Measurements from ENCODE around the gene KRTAP12-2.

KRTAP12-2 gene

GRCh38 chr21:44666401-44667320, at the start of gene KRTAP12-2:
TSS of gene KRTAP12-2 (minus strand) at chr21:44666927. CDS start at chr21:44666886, 41 bp downstream.
- no peak for DNase-seq

- DNase-seq, result no peak
Measured at GRCh38 chr21:44714905-44715304, 48.2 kb upstream of the KRTAP12-2 start.

GRCh38 chr21:44713846-44714245, 47.1 kb upstream of the KRTAP12-2 start:
- DNase-seq, result no peak

GRCh38 chr21:44713130-44713529, 46.4 kb upstream of the KRTAP12-2 start:
- no peak for DNase-seq

- no peak for DNase-seq
Measured at GRCh38 chr21:44712203-44713028, 45.7 kb upstream of the KRTAP12-2 start.

- DNase-seq, result no peak
Measured at GRCh38 chr21:44711327-44712202, 44.8 kb upstream of the KRTAP12-2 start, which contains the start of gene TSPEAR. TSS of gene TSPEAR (minus strand) at chr21:44711572. CDS start at chr21:44711514, 58 bp downstream.

GRCh38 chr21:44710756-44711326, 44.1 kb upstream of the KRTAP12-2 start:
- no peak for DNase-seq

GRCh38 chr21:44710294-44710665, 43.6 kb upstream of the KRTAP12-2 start:
- no peak for DNase-seq

- no peak for DNase-seq
Measured at GRCh38 chr21:44709426-44710293, 42.9 kb upstream of the KRTAP12-2 start.

- no peak for DNase-seq
Measured at GRCh38 chr21:44708866-44709425, 42.2 kb upstream of the KRTAP12-2 start.

GRCh38 chr21:44708213-44708865, 41.6 kb upstream of the KRTAP12-2 start:
- no peak for DNase-seq

- no peak for DNase-seq
Measured at GRCh38 chr21:44706706-44707581, 40.2 kb upstream of the KRTAP12-2 start.

- DNase-seq, result no peak
Measured at GRCh38 chr21:44706026-44706705, 39.4 kb upstream of the KRTAP12-2 start.

GRCh38 chr21:44704636-44705001, 37.9 kb upstream of the KRTAP12-2 start:
- DNase-seq, result no peak

- DNase-seq, result no peak
Measured at GRCh38 chr21:44703731-44704635, 37.3 kb upstream of the KRTAP12-2 start.

GRCh38 chr21:44702973-44703730, 36.4 kb upstream of the KRTAP12-2 start:
- no peak for DNase-seq

Measured in NCI-H524 treated with DMSO at 0.1 percent for 48 hours (cell line).